WI38 (cell line): ENCODE data around the gene TMEM45A.

Experiments
- H3K4me3 ChIP-seq: 2 replicates; pipeline ENCODE4 v1.5.1; 2011; ENCODE audit warnings: low read depth, mild to moderate bottlenecking, control low read depth, low read length
- CTCF ChIP-seq: IDR thresholded peaks from 2 replicates; pipeline ENCODE4 v1.5.1; 2012; ENCODE audit warnings: low read depth, mild to moderate bottlenecking, control low read depth, low read length

Gene TMEM45A

GRCh38 chr3:100516232-100516631 lies 23.8 kb downstream of the TMEM45A start:
- no peak for TF ChIP-seq CTCF
- no peak overlapping the region for H3K4me3 ChIP-seq

DNA sequence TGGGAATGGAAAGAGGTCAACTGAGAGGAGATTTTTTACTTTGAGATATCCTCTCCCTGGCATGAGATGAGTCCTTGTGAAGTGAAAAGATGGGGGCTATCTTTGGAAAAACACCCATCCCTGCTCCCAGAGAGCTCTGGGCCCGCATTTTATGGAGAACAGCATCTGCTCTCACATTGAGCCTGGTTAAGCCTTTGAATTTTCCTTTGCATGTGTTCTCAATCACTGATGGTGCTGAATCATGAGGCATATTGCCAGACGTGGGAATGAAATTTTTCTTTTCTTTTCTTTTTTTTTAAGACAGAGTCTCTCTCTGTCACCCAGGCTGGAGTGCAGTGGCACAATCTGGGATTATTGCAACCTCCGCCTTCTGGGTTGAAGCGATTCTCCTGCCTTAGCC lies 24.4 kb downstream of the TMEM45A start:
- no peak for TF ChIP-seq CTCF
- H3K4me3 ChIP-seq = no peak overlapping the region

DNA sequence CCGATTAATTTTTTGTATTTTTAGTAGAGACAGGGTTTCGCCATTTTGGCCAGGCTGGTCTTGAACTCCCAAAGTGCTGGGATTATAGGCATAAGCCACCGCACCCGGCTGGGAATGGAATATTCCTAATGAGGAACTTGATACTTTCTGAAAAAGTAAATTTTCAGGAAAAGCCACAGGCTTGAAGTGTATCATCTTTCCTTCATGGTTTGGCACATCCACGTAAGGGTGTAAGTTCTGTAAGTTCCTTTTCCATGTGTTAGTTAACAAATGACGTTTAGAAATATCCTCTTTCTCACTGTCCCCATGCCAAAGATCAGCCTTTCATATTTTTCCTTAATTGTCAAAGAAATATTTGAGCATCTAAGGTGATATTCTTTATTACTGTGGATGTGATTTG lies 24.9 kb downstream of the TMEM45A start:
- no peak for TF ChIP-seq CTCF
- H3K4me3 ChIP-seq = no peak overlapping the region

- H3K4me3 ChIP-seq = no peak overlapping the region
- TF ChIP-seq CTCF = no peak
Measured at GRCh38 chr3:100518244-100518643, 25.8 kb downstream of the TMEM45A start.

DNA sequence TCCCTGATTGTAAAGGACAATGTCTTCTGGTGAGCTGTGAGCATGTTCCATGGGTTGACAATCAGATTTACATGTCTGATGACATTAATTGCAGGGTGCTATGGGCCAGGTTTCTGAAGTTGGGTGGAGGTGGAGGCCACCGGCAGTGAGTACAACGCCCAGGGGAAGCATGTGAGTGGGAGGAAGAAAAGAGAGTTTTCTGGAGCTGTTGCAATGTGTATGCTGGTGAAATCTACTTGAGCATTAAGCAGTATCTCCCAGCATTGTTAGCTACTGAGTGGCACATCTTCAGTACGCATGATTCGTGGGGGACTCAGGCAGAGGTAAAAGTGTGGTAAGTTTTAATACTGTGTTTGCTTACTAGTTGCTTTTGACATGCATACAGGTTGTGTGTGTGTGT lies 26.6 kb downstream of the TMEM45A start:
- no peak overlapping the region for H3K4me3 ChIP-seq
- no peak for TF ChIP-seq CTCF

- H3K4me3 ChIP-seq = no peak overlapping the region
- no peak for TF ChIP-seq CTCF
Measured at GRCh38 chr3:100521439-100521845, 29.0 kb downstream of the TMEM45A start.

DNA sequence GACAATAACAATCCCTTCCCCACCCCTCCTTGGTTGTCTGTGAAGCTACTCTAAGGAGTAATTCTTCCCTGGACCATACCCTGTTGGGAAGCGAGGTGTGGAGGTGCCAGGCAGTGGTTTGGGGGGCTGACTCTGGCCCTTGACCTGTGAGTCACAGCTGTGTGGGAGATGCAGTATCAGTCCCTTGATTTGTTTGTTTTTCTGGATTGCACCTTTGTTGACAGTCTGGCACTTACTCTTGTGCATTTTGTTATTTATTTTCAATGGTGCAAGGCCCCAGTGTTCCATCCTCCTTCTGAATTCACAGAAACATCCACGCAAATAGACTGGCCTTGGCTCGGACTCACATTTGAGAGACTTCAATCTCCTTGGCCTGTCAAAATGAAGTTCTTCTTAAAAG lies 29.7 kb downstream of the TMEM45A start:
- no peak overlapping the region for H3K4me3 ChIP-seq
- TF ChIP-seq CTCF = no peak
